Sigmoid colon (tissue), 3 donors: ENCODE data around the gene IGF2R.

Experiments used
- CTCF ChIP-seq, 4 experiments: fragments of 450-650 bp in 3 of 4; fragments of 200-600 bp in 1 of 4; IDR thresholded peaks; one replicate each; pipeline ENCODE4 v1.5.1; 2016 to 2019; ENCODE audit warnings: antibody characterized with exemption in 4 of 4, mild to moderate bottlenecking in 3 of 4, moderate library complexity in 2 of 4
- POLR2A ChIP-seq, 2 donors: fragments of 450-650 bp; IDR thresholded peaks; one replicate each; pipeline ENCODE4 v1.6.1; 2016; ENCODE audit warnings: antibody characterized with exemption in 2 of 2, mild to moderate bottlenecking in 2 of 2, moderate library complexity in 2 of 2

DNA sequence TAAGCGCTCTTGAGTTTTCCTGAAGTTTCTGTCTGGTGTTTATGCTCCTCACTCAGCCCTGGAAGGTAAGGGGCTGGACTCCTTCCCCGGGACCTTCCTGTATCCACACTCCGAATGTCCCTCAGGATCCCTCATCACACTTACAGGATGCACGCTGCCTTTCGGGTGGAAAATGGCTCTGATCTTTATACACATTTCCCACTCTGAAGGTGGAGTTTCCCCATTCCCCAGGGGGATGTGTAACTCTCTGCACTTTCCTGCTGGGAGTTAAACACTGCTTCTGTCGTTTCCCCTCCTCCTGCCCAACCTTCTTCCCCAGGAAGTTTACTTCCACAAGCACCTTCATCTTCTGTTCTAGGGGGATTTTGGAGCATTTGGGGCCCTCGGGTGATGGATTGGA, 17.1 kb upstream of the IGF2R start:
- TF ChIP-seq POLR2A (IDR thresholded peaks at IDR 0.05) (no peak), CTCF (IDR thresholded peaks at IDR 0.05) (no peak)
